Liver (tissue), 9 donors: ENCODE measurements around the gene PHLPP1. TPM values are rescaled to one million over a fixed set of nuclear protein-coding genes. Genes with fewer than 3 reads are reported as not detected.

Source experiments
- DNase-seq: peaks from one replicate; pipeline ENCODE4 v3.0.0-alpha.2; 2017; ENCODE audit warnings: low spot score
- H3K27ac ChIP-seq, 2 donors: one replicate each; pipeline ENCODE4 v1.7.0; 2013; ENCODE audit warnings: inconsistent platforms in 2 of 2, low read length in 2 of 2, control low read depth in 1 of 2, low read depth in 1 of 2, mild to moderate bottlenecking in 1 of 2
- H3K27me3 ChIP-seq, 4 donors: one replicate each; pipeline versions ENCODE4 v1.6.1 to v1.7.0; 2013; ENCODE audit warnings: low read length in 3 of 4, inconsistent platforms in 1 of 4, mild to moderate bottlenecking in 1 of 4, moderate library complexity in 1 of 4; ENCODE audit not compliant: control insufficient read depth in 4 of 4, insufficient read depth in 4 of 4
- H3K36me3 ChIP-seq, 4 donors: one replicate each; pipeline versions ENCODE4 v1.6.1 to v1.7.0; 2013; ENCODE audit warnings: low read length in 3 of 4, mild to moderate bottlenecking in 3 of 4, low read depth in 1 of 4, moderate library complexity in 1 of 4; ENCODE audit not compliant: control insufficient read depth in 4 of 4, insufficient read depth in 3 of 4
- H3K4me1 ChIP-seq, 4 donors: one replicate each; pipeline versions ENCODE4 v1.6.1 to v1.7.0; 2013; ENCODE audit warnings: low read length in 3 of 4, mild to moderate bottlenecking in 3 of 4, moderate library complexity in 1 of 4; ENCODE audit not compliant: control insufficient read depth in 4 of 4, insufficient read depth in 4 of 4
- H3K4me3 ChIP-seq, 3 donors: one replicate each; pipeline versions ENCODE4 v1.6.1 to v1.7.0; 2013; ENCODE audit warnings: low read length in 3 of 3, control low read depth in 1 of 3, low read depth in 1 of 3, mild to moderate bottlenecking in 1 of 3
- H3K9ac ChIP-seq, 2 donors: one replicate each; pipeline ENCODE4 v1.7.0; 2013; ENCODE audit warnings: low read length in 2 of 2, mild to moderate bottlenecking in 2 of 2, moderate library complexity in 2 of 2, control low read depth in 1 of 2, low read depth in 1 of 2
- H3K9me3 ChIP-seq, 4 donors: one replicate each; pipeline versions ENCODE4 v1.6.1 to v1.7.0; 2013; ENCODE audit warnings: low read length in 3 of 4; ENCODE audit not compliant: control insufficient read depth in 4 of 4
- CTCF ChIP-seq: fragments of 150-350 bp; IDR thresholded peaks from 2 replicates; pipeline ENCODE4 v1.5.1; 2017; ENCODE audit warnings: improper control_type of control experiment, low read depth, low read length; ENCODE audit not compliant: missing input control
- EGR1 ChIP-seq, 2 donors: IDR thresholded peaks; 2 replicates each; pipeline ENCODE4 v1.6.1; 2016 to 2018; ENCODE audit warnings: antibody characterized with exemption in 2 of 2, low read depth in 2 of 2
- FOXA1 ChIP-seq: IDR thresholded peaks from 2 replicates; pipeline ENCODE4 v1.6.1; 2016; ENCODE audit warnings: antibody characterized with exemption
- FOXA2 ChIP-seq: IDR thresholded peaks from 2 replicates; pipeline ENCODE4 v1.6.1; 2016; ENCODE audit warnings: antibody characterized with exemption
- GABPA ChIP-seq, 2 donors: IDR thresholded peaks in 1 of 2; conservative IDR thresholded peaks in 1 of 2; 2 replicates each; pipeline ENCODE4 v1.6.1; 2016; ENCODE audit warnings: antibody characterized with exemption in 2 of 2, mild to moderate bottlenecking in 1 of 2, moderate library complexity in 1 of 2
- HNF4A ChIP-seq, 2 donors: conservative IDR thresholded peaks; 2 replicates each; pipeline ENCODE4 v1.6.1; 2016; ENCODE audit warnings: antibody characterized with exemption in 2 of 2, mild to moderate bottlenecking in 2 of 2
- HNF4G ChIP-seq: IDR thresholded peaks from 2 replicates; pipeline ENCODE4 v1.6.1; 2016; ENCODE audit warnings: antibody characterized with exemption
- JUND ChIP-seq, 2 donors: IDR thresholded peaks; 2 replicates each; pipeline ENCODE4 v1.6.1; 2016; ENCODE audit warnings: antibody characterized with exemption in 2 of 2
- MAX ChIP-seq: IDR thresholded peaks from 2 replicates; pipeline ENCODE4 v1.6.1; 2016; ENCODE audit warnings: antibody characterized with exemption
- NR2F2 ChIP-seq: IDR thresholded peaks from 2 replicates; pipeline ENCODE4 v1.6.1; 2016; ENCODE audit warnings: antibody characterized with exemption
- RAD21 ChIP-seq, 2 donors: IDR thresholded peaks; 2 replicates each; pipeline ENCODE4 v1.6.1; 2016; ENCODE audit warnings: antibody characterized with exemption in 2 of 2, mild to moderate bottlenecking in 2 of 2
- REST ChIP-seq: IDR thresholded peaks from 2 replicates; pipeline ENCODE4 v1.6.1; 2016; ENCODE audit warnings: antibody characterized with exemption, mild to moderate bottlenecking
- RXRA ChIP-seq, 2 donors: IDR thresholded peaks; 2 replicates each; pipeline ENCODE4 v1.6.1; 2017 to 2018; ENCODE audit warnings: antibody characterized with exemption in 2 of 2, mild to moderate bottlenecking in 1 of 2
- SP1 ChIP-seq: IDR thresholded peaks from 2 replicates; pipeline ENCODE4 v1.6.1; 2018; ENCODE audit warnings: antibody characterized with exemption, mild to moderate bottlenecking
- TAF1 ChIP-seq: conservative IDR thresholded peaks from 2 replicates; pipeline ENCODE4 v1.6.1; 2016; ENCODE audit warnings: antibody characterized with exemption, mild to moderate bottlenecking
- YY1 ChIP-seq: IDR thresholded peaks from 2 replicates; pipeline ENCODE4 v1.6.1; 2016; ENCODE audit warnings: antibody characterized with exemption, mild to moderate bottlenecking
- WGBS: extraction: QIAGEN DNeasy Blood & Tissue Kit; methylation state at CpG from one replicate; pipeline ENCODE4 v1.1.7; 2013; 5-methylcytosine and 5-hydroxymethylcytosine counted together
- polyA plus RNA-seq, 2 donors: library from polyadenylated mRNA; stranded (reverse) in 1 of 2; unstranded in 1 of 2; fragments of 200-250 nt in 1 of 2; fragments of >200 nt in 1 of 2; fragmentation: Nextera tagmentation in 1 of 2; extraction: Ambion mirVana in 1 of 2; gene quantifications; one replicate each; pipeline versions ENCODE4 v1.2.1 to v1.2.3, GENCODE V29; 2013 to 2015
- total RNA-seq, 2 donors: library from RNA; depleted of rRNA; stranded (reverse); fragments of >200 nt; gene quantifications; one replicate each; pipeline ENCODE4 v1.2.3, GENCODE V29; 2014
- TF ChIP-seq, protein P1 (sequence below): IDR thresholded peaks from 2 replicates; pipeline ENCODE4 v1.6.1; 2016; ENCODE audit warnings: antibody characterized with exemption
- TF ChIP-seq, protein P2 (sequence below): IDR thresholded peaks from 2 replicates; pipeline ENCODE4 v1.6.1; 2016; ENCODE audit warnings: antibody characterized with exemption
- donor health status: healthy.
- donor health status: healthy.
- donor health status: healthy.
- donor health status: healthy.
- donor health status: healthy.

The PHLPP1 gene
- total and polyA plus RNA-seq, 4 donors = 4.2 to 14.5 (median 8.6) TPM

DNA sequence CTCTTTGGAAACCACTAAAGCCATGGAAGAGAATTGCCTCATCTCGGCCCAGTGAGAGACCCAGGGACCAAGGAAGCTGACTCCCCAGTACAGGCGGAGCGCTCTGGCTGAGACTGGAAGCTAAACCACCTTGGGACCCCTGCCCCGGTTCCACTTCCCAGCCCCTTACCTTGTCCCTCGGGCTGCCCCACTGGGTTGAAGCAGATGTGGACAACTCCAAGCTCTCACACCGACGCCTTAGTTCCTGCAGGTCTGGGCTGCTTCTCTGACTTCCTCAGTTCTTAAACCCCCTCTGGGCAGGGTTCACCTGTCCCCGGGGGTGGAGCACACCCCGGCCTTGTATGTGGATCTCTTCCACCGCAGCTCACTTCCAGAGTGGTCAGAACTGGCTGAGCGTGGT lies 266.2 kb downstream of the PHLPP1 start:
- DNase-seq = no peak
- 92% methylated on average over 11 of the region's 11 CpGs for WGBS
- H3K27ac ChIP-seq = no peak overlapping the region

More for the DNA sequence above, 266.2 kb downstream of the PHLPP1 start:
- H3K27me3 ChIP-seq = no peaks in the 10 kb centered on the region
- peaks cover 3 to 21% (median 11%) of the 10 kb centered on the region in 4 donors for H3K36me3 ChIP-seq
- peaks cover 0 to 12% (median 5%) of the 10 kb centered on the region in 4 donors for H3K4me1 ChIP-seq
- no peak overlapping the region for H3K9ac ChIP-seq
- H3K4me3 ChIP-seq = no peak overlapping the region
- no peaks in the 10 kb centered on the region for H3K9me3 ChIP-seq
- TF ChIP-seq CTCF (no peak), GABPA (IDR thresholded peaks at IDR 0.05 in 1 of 2, conservative IDR thresholded peaks at IDR 0.05 in 1 of 2) (no peak), NR2F2 (no peak), RAD21 (IDR thresholded peaks at IDR 0.05) (no peak), YY1 (no peak), FOXA1 (no peak), MAX (no peak), HNF4G (no peak), REST (no peak), EGR1 (IDR thresholded peaks at IDR 0.05; ENCODE audit: low read depth in 2 of 2) (no peak), HNF4A (conservative IDR thresholded peaks at IDR 0.05) (no peak), FOXA2 (no peak), RXRA (IDR thresholded peaks at IDR 0.05) (no peak), SP1 (no peak), TAF1 (no peak), JUND (IDR thresholded peaks at IDR 0.05) (no peak)
- TF ChIP-seq, protein P1, sequence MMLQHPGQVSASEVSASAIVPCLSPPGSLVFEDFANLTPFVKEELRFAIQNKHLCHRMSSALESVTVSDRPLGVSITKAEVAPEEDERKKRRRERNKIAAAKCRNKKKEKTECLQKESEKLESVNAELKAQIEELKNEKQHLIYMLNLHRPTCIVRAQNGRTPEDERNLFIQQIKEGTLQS = no peak
- TF ChIP-seq, protein P2, sequence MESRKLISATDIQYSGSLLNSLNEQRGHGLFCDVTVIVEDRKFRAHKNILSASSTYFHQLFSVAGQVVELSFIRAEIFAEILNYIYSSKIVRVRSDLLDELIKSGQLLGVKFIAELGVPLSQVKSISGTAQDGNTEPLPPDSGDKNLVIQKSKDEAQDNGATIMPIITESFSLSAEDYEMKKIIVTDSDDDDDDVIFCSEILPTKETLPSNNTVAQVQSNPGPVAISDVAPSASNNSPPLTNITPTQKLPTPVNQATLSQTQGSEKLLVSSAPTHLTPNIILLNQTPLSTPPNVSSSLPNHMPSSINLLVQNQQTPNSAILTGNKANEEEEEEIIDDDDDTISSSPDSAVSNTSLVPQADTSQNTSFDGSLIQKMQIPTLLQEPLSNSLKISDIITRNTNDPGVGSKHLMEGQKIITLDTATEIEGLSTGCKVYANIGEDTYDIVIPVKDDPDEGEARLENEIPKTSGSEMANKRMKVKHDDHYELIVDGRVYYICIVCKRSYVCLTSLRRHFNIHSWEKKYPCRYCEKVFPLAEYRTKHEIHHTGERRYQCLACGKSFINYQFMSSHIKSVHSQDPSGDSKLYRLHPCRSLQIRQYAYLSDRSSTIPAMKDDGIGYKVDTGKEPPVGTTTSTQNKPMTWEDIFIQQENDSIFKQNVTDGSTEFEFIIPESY = no peak
